ENCODE data around the gene NANS.
"Not testable (repeated sequence)": the region's sequence is repeated elsewhere in the genome, so short reads cannot be mapped to it uniquely, and the experiment has no call there.

DNA sequence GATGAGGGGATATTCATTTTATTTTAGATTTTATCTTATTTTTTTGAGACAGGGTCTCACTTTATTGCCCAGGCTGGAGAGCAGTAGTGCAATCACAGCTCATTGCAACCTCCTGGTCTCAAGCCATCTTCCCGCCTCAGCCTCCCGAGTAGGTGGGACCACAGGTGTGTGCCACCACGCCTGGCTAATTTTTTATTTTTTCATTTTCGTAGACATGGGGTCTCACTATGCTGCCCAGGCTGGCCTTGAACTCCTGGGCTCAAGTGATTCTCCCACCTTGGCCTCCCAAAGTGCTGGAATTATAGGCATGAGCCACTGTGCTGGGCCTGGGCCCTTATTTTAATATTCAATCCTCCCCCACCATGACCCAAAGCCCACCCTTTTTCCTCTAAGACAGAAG is 73.5 kb downstream of the NANS start:
- TF ChIP-seq CTCF, EZH2, EZH2phosphoT487 (IDR thresholded peaks at IDR 0.05): not testable (repeated sequence)

All from neural progenitor cell (in vitro differentiated cells).